Measurements from ENCODE around the gene VSX1. TPM values are rescaled to one million over a fixed set of nuclear protein-coding genes. Genes with fewer than 3 reads are reported as not detected.

VSX1 gene
- total and polyA plus RNA-seq, 2 donors (not counting 1 experiment from before 2014, with no cell fraction given): not detected

DNA sequence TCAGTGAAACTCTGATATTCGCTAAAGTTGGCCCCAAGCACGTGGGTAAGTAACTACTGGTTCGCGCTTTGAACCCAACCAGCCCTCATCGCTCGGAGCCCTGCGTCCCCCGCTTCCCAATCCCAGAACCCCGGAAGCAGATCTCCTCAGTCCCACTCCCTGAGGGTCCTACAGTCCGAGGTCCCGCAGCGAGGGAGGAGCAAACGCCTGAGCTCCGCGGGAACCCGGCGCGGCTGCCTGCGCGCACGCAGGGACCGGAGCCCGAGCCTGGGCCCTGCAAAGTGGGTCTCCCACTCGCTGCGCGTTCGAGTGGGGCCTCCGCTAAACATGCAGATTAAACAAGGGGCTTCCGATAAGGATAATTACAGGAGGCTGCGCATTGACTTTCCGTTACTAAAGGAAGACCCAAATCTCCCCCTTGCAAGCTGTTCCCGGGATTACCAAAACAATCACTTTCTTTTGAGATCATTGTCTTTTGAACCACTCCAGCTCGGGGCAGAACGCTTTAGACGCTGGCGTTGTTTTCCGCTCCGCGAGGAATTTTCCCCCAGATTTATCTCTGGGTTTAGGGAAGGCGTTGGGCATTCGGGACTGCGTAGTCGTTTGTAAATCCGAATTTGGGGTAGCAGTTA is 1.3 kb upstream of the VSX1 start:
- peak; percentile 70 for TF ChIP-seq EZH2 (IDR thresholded peaks at IDR 0.05; ENCODE audit: low read length, missing control alignments)
- TF ChIP-seq, protein P1, sequence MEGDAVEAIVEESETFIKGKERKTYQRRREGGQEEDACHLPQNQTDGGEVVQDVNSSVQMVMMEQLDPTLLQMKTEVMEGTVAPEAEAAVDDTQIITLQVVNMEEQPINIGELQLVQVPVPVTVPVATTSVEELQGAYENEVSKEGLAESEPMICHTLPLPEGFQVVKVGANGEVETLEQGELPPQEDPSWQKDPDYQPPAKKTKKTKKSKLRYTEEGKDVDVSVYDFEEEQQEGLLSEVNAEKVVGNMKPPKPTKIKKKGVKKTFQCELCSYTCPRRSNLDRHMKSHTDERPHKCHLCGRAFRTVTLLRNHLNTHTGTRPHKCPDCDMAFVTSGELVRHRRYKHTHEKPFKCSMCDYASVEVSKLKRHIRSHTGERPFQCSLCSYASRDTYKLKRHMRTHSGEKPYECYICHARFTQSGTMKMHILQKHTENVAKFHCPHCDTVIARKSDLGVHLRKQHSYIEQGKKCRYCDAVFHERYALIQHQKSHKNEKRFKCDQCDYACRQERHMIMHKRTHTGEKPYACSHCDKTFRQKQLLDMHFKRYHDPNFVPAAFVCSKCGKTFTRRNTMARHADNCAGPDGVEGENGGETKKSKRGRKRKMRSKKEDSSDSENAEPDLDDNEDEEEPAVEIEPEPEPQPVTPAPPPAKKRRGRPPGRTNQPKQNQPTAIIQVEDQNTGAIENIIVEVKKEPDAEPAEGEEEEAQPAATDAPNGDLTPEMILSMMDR (conservative IDR thresholded peaks at IDR 0.05 in 1 of 2, IDR thresholded peaks at IDR 0.05 in 1 of 2; ENCODE audit: low read depth in 1 of 2, low read length in 2 of 2): no peak
- no peaks in the 10 kb centered on the region for H3K79me2 ChIP-seq (ENCODE audit: control insufficient read depth, insufficient read depth, low read length)
- DNase-seq (ENCODE audit: low read depth in 2 of 2): no peak
- H3K9ac ChIP-seq (ENCODE audit: insufficient read depth, low read length): no peak overlapping the region
- H2AFZ ChIP-seq (ENCODE audit: low read length): no peak overlapping the region
- no peak overlapping the region for H3K27ac ChIP-seq (ENCODE audit: insufficient read depth, low read length)
- no peak overlapping the region for H3K4me3 ChIP-seq (replicated peaks in 1 of 4; ENCODE audit: control extremely low read depth in 1 of 4, insufficient read depth in 1 of 4, low read depth in 3 of 4, low read length in 4 of 4)
- H3K4me2 ChIP-seq (ENCODE audit: extremely low read depth, insufficient read depth, low read length): no peak overlapping the region
- H3K4me1 ChIP-seq (ENCODE audit: control insufficient read depth, extremely low read depth, insufficient read depth, low read length): no peaks in the 10 kb centered on the region
- no peaks in the 10 kb centered on the region for H4K20me1 ChIP-seq (ENCODE audit: control insufficient read depth, extremely low read depth, insufficient read depth, low read length)
- H3K36me3 ChIP-seq (ENCODE audit: control insufficient read depth, insufficient read depth, low read length): no peaks in the 10 kb centered on the region
- H3K27me3 ChIP-seq (ENCODE audit: control insufficient read depth, insufficient read depth, low read length): peaks cover 74% of the 10 kb centered on the region
- no peaks in the 10 kb centered on the region for H3K9me3 ChIP-seq (ENCODE audit: control insufficient read depth, insufficient read depth, low read depth, low read length)

DNA sequence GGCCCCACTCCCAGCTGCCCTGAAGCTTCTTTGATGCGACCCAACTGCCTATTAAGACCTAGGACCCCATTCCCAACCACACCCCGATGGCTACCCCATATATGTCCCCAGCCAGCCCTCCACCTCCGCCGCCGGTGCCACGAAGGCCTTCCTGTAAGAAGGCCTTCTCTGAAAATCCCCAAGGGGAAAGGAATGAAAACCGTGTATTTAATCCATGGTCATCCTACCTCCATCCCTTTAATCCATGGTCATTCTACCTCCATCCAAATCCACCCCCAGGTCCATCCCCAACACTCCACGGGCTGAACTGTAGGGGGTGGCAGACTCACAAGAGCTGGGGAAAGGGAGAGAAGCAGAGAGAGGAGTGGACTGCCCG is 545 bp upstream of the VSX1 start:
- Histone ChIP-seq H2AFZ (ENCODE audit: low read length) (no peak overlapping the region), H3K4me2 (ENCODE audit: extremely low read depth, insufficient read depth, low read length) (no peak overlapping the region), H3K9me3 (ENCODE audit: control insufficient read depth, insufficient read depth, low read depth, low read length) (no peaks in the 10 kb centered on the region), H3K4me1 (ENCODE audit: control insufficient read depth, extremely low read depth, insufficient read depth, low read length) (no peaks in the 10 kb centered on the region), H3K27me3 (ENCODE audit: control insufficient read depth, insufficient read depth, low read length) (peaks cover 75% of the 10 kb centered on the region), H3K79me2 (ENCODE audit: control insufficient read depth, insufficient read depth, low read length) (no peaks in the 10 kb centered on the region), H3K36me3 (ENCODE audit: control insufficient read depth, insufficient read depth, low read length) (no peaks in the 10 kb centered on the region), H3K9ac (ENCODE audit: insufficient read depth, low read length) (no peak overlapping the region), H4K20me1 (ENCODE audit: control insufficient read depth, extremely low read depth, insufficient read depth, low read length) (no peaks in the 10 kb centered on the region), H3K4me3 (replicated peaks in 1 of 4; ENCODE audit: control extremely low read depth in 1 of 4, insufficient read depth in 1 of 4, low read depth in 3 of 4, low read length in 4 of 4) (no peak overlapping the region), H3K27ac (ENCODE audit: insufficient read depth, low read length) (no peak overlapping the region)
- TF ChIP-seq EZH2 (IDR thresholded peaks at IDR 0.05; ENCODE audit: low read length, missing control alignments): no peak
- TF ChIP-seq, protein P1 (conservative IDR thresholded peaks at IDR 0.05 in 1 of 2, IDR thresholded peaks at IDR 0.05 in 1 of 2; ENCODE audit: low read depth in 1 of 2, low read length in 2 of 2): no peak
- no peak for DNase-seq (ENCODE audit: low read depth in 2 of 2)

DNA sequence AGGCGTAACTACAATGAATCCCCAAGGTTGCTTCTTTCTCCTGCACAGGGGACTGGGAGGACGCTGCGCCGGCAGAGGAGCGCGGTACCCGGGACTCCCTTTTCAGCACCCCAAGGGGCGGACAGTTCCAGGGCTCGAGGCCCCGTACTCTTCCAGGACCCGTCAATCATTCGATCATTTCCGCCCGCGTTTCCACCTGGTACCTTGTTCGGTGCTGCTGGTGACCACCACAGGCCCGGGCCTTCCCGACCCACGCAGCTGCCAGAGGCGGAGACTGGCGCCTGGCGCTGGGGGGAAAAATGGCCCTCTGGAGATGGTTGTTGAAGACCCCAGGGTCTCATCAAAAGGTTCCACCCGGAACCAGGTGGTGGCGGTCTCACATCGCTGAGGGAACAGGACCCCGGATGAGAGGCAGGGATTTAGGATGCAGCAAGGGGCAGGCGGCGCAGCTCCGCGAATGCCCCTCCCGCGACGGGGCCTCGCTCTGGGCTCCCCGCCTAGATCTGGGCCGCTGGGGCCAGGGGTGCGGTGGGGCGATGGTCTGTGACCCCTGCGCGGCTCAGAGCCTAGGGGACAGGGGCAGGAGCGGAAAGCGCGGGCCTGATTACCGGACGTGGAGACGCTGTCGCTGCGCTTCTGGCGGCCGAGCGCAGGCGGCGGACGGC is 744 bp downstream of the VSX1 start:
- TF ChIP-seq, protein P1 (conservative IDR thresholded peaks at IDR 0.05 in 1 of 2, IDR thresholded peaks at IDR 0.05 in 1 of 2; ENCODE audit: low read depth in 1 of 2, low read length in 2 of 2): no peak
- peak; percentile 54 for TF ChIP-seq EZH2 (IDR thresholded peaks at IDR 0.05; ENCODE audit: low read length, missing control alignments)
- no peak overlapping the region for H3K27ac ChIP-seq (ENCODE audit: insufficient read depth, low read length)
- H3K4me1 ChIP-seq (ENCODE audit: control insufficient read depth, extremely low read depth, insufficient read depth, low read length): no peaks in the 10 kb centered on the region
- DNase-seq (ENCODE audit: low read depth in 2 of 2): no peak
- no peak overlapping the region for H2AFZ ChIP-seq (ENCODE audit: low read length)
- H3K9ac ChIP-seq (ENCODE audit: insufficient read depth, low read length): no peak overlapping the region
- no peaks in the 10 kb centered on the region for H3K9me3 ChIP-seq (ENCODE audit: control insufficient read depth, insufficient read depth, low read depth, low read length)
- no peaks in the 10 kb centered on the region for H3K79me2 ChIP-seq (ENCODE audit: control insufficient read depth, insufficient read depth, low read length)
- H3K4me3 ChIP-seq (replicated peaks in 1 of 4; ENCODE audit: control extremely low read depth in 1 of 4, insufficient read depth in 1 of 4, low read depth in 3 of 4, low read length in 4 of 4): no peak overlapping the region
- peaks cover 80% of the 10 kb centered on the region for H3K27me3 ChIP-seq (ENCODE audit: control insufficient read depth, insufficient read depth, low read length)
- H4K20me1 ChIP-seq (ENCODE audit: control insufficient read depth, extremely low read depth, insufficient read depth, low read length): no peaks in the 10 kb centered on the region
- H3K36me3 ChIP-seq (ENCODE audit: control insufficient read depth, insufficient read depth, low read length): no peaks in the 10 kb centered on the region
- no peak overlapping the region for H3K4me2 ChIP-seq (ENCODE audit: extremely low read depth, insufficient read depth, low read length)
